GM10266 (cell line): Measurements from ENCODE around the gene TIMM10B.

Experiments used
- DNase-seq: peaks from one replicate; pipeline ENCODE4 v3.0.0; 2012; ENCODE audit errors: extremely low spot score
- TF ChIP-seq, protein P1 (sequence below): IDR thresholded peaks from 2 replicates; pipeline ENCODE4 v1.5.1; 2012; ENCODE audit warnings: mild to moderate bottlenecking, low read depth; ENCODE audit not compliant: control insufficient read depth, insufficient read depth; ENCODE audit errors: missing control alignments

TIMM10B gene

DNA sequence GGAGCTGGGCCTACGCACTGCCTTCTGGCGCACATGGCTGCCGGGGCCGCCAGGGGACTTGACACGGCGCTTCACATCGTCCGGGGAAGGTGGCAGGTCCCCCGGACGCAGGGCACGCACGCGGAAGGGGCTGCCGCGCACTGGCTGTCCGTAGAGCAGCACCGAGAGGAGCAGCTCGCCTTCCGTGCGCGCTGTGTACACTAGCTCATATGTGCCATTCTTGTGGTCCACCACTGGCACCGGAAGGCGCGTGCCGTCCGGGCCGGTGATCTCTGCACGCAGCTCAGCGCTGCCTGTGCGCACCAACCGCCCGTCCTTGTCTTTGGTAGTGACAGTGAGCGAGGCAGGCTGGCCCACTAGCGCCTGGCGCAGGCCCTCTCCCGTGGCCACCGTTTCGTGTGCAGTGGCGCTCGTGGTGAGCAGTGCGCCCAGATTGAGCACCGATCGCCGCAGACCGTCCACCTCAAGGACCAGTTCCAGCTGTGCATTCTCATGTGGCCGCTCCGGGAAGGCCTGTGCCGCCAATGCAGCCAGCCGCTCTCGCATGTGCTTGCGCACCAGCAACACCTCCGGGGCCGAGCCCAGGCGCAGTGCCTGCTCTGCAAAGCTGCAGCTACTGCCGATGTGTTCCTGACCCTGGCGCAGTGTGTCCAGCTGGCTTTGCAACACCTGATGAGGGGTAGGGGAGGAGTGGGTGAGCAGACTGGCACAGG, 24.8 kb upstream of the TIMM10B start:
- no peak for DNase-seq
- TF ChIP-seq, protein P1, sequence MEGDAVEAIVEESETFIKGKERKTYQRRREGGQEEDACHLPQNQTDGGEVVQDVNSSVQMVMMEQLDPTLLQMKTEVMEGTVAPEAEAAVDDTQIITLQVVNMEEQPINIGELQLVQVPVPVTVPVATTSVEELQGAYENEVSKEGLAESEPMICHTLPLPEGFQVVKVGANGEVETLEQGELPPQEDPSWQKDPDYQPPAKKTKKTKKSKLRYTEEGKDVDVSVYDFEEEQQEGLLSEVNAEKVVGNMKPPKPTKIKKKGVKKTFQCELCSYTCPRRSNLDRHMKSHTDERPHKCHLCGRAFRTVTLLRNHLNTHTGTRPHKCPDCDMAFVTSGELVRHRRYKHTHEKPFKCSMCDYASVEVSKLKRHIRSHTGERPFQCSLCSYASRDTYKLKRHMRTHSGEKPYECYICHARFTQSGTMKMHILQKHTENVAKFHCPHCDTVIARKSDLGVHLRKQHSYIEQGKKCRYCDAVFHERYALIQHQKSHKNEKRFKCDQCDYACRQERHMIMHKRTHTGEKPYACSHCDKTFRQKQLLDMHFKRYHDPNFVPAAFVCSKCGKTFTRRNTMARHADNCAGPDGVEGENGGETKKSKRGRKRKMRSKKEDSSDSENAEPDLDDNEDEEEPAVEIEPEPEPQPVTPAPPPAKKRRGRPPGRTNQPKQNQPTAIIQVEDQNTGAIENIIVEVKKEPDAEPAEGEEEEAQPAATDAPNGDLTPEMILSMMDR: no peak

DNA sequence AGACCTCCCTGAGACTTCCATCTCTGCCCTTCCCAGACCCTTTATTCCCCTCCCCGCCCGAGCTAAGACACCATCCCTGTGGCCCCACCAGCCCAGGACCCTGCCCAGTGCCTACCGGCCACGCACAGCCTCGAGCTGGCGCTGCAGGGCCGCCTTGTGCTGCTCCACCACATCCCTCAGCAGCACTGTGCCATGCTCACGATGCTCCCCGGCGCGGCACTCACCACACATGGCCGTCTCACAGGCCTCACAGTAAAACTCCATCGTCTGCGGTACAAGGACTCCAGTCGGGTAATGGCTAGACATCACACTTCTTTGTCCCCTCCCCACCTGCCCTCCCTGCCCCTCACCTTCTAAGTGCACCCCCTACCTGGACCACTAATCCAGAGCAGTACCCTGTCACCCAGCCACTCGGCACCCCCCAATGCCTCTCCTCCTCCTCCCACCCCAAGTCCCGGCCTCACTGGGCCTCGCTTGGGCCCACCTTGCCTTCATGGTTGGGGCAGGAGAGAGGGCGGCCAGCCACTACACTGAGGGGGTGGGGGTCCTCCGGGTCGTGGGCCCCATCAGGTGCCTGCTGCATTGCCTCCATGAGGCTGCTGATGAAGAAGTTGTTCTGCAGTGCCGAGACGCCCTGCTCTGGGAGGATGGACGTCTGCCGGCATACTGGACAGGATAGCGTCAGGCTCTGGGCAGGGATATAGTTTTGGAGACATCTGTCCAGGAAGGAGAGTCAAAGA, 23.6 kb upstream of the TIMM10B start:
- TF ChIP-seq, protein P1: no peak
- DNase-seq: no peak

DNA sequence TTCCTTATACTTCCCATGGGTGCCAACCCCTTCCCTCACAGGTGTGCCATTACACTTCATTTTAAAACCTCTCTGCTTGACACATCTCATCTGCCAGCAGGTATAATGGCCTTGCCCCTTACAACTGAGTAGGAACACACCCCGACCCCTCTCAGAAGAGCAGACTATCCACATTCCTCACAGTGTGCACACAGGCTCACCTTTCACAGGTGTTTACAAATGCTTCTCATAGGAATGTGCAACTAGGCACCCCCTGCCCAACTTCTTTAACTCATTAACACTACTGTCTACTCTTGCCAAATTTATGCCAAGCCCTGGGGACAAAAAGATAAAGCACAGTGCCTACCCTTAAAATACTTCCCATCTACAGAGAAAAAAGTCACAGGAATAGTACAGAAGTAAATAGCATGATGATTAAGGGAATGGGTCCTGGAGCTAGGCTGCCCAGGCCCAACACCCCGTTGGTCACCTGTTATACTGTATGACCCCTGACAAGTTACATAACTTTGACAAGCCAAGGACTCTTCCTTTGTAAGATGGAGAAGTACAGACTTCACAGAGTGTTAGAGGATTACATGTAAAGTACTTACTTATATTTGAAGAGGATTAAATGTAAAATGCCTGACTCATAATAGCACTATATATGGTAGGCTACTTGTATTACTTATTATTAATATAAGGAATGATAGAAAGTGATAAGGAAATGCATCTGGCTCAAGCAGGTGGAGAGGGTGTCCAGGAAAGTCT, 22.8 kb upstream of the TIMM10B start:
- TF ChIP-seq, protein P1: no peak
- no peak for DNase-seq

DNA sequence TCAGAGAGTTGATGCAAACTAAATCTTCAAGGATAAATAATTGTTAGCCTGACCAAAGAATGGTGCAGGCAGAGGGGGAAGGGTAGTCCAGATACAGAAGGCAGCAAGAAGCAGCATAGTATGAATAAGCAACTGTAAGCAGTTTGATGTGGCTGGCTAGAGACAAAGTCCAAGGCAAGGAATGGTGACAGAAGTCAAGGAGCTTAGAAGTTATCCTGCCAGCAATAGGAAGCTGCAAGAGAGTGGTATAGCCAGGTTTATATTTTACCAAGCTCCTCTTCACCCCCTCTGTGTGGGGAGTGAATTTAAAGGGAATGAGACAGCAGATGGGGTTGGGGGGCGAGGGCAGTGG, 22.2 kb upstream of the TIMM10B start:
- DNase-seq: no peak
- TF ChIP-seq, protein P1: no peak

DNA sequence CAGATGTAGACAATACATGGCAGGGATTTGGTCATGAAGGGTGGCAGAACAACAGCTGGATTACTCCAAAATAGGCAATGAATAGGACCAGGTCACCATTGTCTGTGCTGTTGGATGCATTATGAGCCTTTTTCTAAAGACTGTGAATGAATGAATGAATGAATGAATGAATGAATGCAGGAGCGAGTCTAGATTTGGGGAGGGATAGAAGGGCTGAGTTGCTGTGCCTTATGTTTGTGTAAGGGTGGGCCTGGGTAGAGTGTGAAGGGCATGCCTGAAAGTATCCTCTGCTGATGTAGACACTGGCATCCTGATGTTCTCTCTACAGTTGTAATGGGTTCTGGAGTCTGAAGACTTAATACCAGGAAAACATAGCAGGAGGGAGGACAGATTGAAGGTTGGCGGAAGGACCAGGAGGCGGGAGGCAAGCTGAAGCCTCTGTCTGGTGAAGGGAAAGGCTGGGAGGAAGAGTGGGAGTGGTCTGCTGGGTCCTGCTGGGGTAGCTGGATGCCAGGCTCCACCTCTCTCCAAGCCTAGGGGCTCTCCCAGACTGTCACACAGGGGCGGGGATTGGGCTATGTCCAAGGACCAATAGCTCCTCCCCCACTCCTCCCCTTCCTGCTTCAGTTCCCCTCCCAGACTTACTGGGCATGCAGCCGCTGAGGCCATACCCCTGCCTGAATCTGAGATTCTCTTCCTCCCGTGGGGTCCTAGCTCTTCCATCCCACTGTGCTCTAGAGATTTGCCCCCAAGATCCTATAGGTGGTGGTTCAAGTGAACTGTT, 12.4 kb upstream of the TIMM10B start:
- peak; percentile 95 for DNase-seq
- TF ChIP-seq, protein P1: no peak

DNA sequence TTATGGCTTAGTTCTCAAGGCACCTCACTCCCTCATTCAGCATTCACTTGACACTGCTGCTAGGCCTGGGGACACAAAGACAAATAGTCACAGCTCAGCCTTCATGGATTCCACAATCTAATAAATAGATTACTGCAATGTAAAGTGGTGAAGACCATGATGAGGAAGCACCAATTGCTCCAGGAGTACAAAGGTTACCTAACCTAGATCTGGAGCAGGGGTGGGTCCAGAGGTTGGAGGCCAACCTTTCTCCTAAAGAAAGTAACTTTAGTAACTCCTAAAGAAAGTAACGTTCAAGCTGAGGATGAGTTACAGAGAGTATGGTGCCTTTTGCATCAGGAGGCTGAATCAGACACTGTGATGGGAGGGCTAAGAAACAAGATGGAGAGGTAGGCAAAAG, 11.7 kb upstream of the TIMM10B start:
- no peak for DNase-seq
- TF ChIP-seq, protein P1: no peak

DNA sequence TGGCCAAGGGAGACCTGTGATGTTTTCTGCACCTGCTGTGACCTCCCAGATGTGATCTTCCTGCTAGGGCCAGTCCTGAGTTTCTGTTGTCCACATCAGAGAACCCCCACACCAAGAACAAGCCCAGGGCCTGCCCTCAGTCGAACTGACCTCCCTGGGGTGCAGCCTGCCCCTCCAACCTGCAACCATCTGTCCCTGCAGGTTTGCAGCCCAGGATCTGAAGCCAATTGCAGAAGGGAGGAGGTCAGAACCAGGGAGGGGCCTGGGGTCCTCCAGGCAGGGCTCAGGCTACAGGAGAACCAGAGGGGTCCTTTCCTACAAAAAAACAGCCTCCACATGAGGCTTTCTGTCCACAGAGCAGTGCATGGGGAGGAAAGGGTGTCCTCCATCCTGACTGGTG, 8.4 kb upstream of the TIMM10B start:
- DNase-seq: no peak
- TF ChIP-seq, protein P1: no peak
